B cell (primary cell): ENCODE data around the gene WASF2. TPM values are rescaled to one million over a fixed set of nuclear protein-coding genes. Genes with fewer than 3 reads are reported as not detected.
A peak's percentile ranks its signal among the peaks of the same experiment; 100 is the strongest.

Experiments used
- ATAC-seq: fragments of 200-7000 bp; cut with Tn5 transposase; one replicate; pipeline ENCODE4 v1.10.0; 2021; ENCODE audit warnings: low read depth, mild to moderate bottlenecking, moderate number of reproducible peaks, moderate library complexity
- CTCF ChIA-PET: fragments of 350-600 bp; sonication (Branson Sonifier 250); formaldehyde crosslinking; loops from one replicate; lab custom pipeline; 2021; ENCODE audit warnings: antibody characterized with exemption, inconsistent platforms; lab: Charles Lee
- POLR2A ChIA-PET: fragments of 350-600 bp; sonication (Branson Sonifier 250); formaldehyde crosslinking; loops from one replicate; lab custom pipeline; 2021; ENCODE audit warnings: antibody characterized with exemption; lab: Charles Lee
- DNase-seq: peaks from one replicate; pipeline ENCODE4 v3.0.0; 2013
- H2AFZ ChIP-seq: 2 replicates; pipeline ENCODE4 v1.6.1; 2012; ENCODE audit warnings: mild to moderate bottlenecking, low read depth, low read length; ENCODE audit not compliant: insufficient read depth, poor library complexity, severe bottlenecking
- H3K27ac ChIP-seq, 2 donors: 1 replicate in 1 of 2; 2 replicates in 1 of 2; pipeline ENCODE4 v1.5.1; 2012 to 2013; ENCODE audit warnings: low read length in 2 of 2, mild to moderate bottlenecking in 2 of 2, moderate library complexity in 1 of 2
- H3K27me3 ChIP-seq, 4 experiments: fragments of 200-600 bp in 1 of 4; sonication (generic) in 1 of 4; replicated peaks in 1 of 4; 1 replicate in 2 of 4; 2 replicates in 2 of 4; pipeline versions ENCODE4 v1.6.1 to v1.7.0; 2013 to 2016; ENCODE audit warnings: low read length in 3 of 4, mild to moderate bottlenecking in 2 of 4, mixed read lengths in 1 of 4, moderate library complexity in 1 of 4; ENCODE audit not compliant: insufficient read depth in 4 of 4, control insufficient read depth in 3 of 4; ENCODE audit errors: control extremely low read depth in 1 of 4
- H3K36me3 ChIP-seq, 2 experiments: replicated peaks in 1 of 2; 1 replicate in 1 of 2; 2 replicates in 1 of 2; pipeline versions ENCODE4 v1.6.1 to v1.7.1; 2013; ENCODE audit warnings: low read length in 1 of 2; ENCODE audit not compliant: insufficient read depth in 2 of 2, control insufficient read depth in 1 of 2; ENCODE audit errors: control extremely low read depth in 1 of 2, extremely low read depth in 1 of 2
- H3K4me1 ChIP-seq, 2 donors: fragments of 200-600 bp in 1 of 2; sonication (generic) in 1 of 2; 1 replicate in 1 of 2; 2 replicates in 1 of 2; pipeline versions ENCODE4 v1.5.1 to v1.6.1; 2013 to 2017; ENCODE audit warnings: low read length in 2 of 2; ENCODE audit not compliant: control insufficient read depth in 2 of 2, insufficient read depth in 2 of 2
- H3K4me2 ChIP-seq: replicated peaks from 2 replicates; pipeline ENCODE3; 2012; ENCODE audit warnings: mild to moderate bottlenecking, low read depth, low read length; ENCODE audit not compliant: poor library complexity, severe bottlenecking
- H3K4me3 ChIP-seq, 5 experiments: fragments of 200-600 bp in 1 of 5; sonication (generic) in 1 of 5; 1 replicate in 3 of 5; 2 replicates in 2 of 5; pipeline versions ENCODE4 v1.5.1 to v1.7.0; 2011 to 2016; ENCODE audit warnings: low read length in 4 of 5, mild to moderate bottlenecking in 4 of 5, low read depth in 2 of 5, control low read depth in 1 of 5, moderate library complexity in 1 of 5; ENCODE audit not compliant: insufficient read depth in 1 of 5; ENCODE audit errors: control extremely low read depth in 1 of 5, extremely low read depth in 1 of 5
- H3K79me2 ChIP-seq: fragments of 200-600 bp; sonication (generic); one replicate; pipeline ENCODE4 v1.6.0; 2016; ENCODE audit warnings: low read length; ENCODE audit not compliant: control insufficient read depth, insufficient read depth
- H3K9ac ChIP-seq: fragments of 200-600 bp; sonication (generic); 2 replicates; pipeline ENCODE4 v1.6.1; 2017; ENCODE audit warnings: mild to moderate bottlenecking, low read length, moderate library complexity
- H3K9me3 ChIP-seq, 3 donors: one replicate each; pipeline versions ENCODE4 v1.6.1 to v1.7.1; 2013; ENCODE audit warnings: low read length in 2 of 3; ENCODE audit not compliant: control insufficient read depth in 2 of 3, insufficient read depth in 1 of 3; ENCODE audit errors: control extremely low read depth in 1 of 3
- H4K20me1 ChIP-seq: 2 replicates; pipeline ENCODE4 v1.6.0; 2012; ENCODE audit warnings: mild to moderate bottlenecking, low read length; ENCODE audit not compliant: insufficient read depth, control insufficient read depth, poor library complexity, severe bottlenecking
- H3K27ac Mint-ChIP-seq: one replicate; pipeline ENCODE4 v1.8.0; 2021; ENCODE audit warnings: mixed read lengths
- H3K27me3 Mint-ChIP-seq: one replicate; pipeline ENCODE4 v1.8.0; 2021; ENCODE audit warnings: mixed read lengths
- H3K4me1 Mint-ChIP-seq: one replicate; pipeline ENCODE4 v1.8.0; 2021; ENCODE audit warnings: mixed read lengths
- H3K4me3 Mint-ChIP-seq: one replicate; pipeline ENCODE4 v1.8.0; 2021; ENCODE audit warnings: mixed read lengths
- H3K9me3 Mint-ChIP-seq: one replicate; pipeline ENCODE4 v1.8.0; 2022; ENCODE audit warnings: mixed read lengths; ENCODE audit not compliant: insufficient read depth
- CTCF ChIP-seq: fragments of 200-600 bp; IDR thresholded peaks from one replicate; pipeline ENCODE4 v1.8.0; 2022; ENCODE audit warnings: antibody characterized with exemption, mild to moderate bottlenecking
- EZH2 ChIP-seq: IDR thresholded peaks from 2 replicates; pipeline ENCODE4 v1.6.1; 2012; ENCODE audit warnings: borderline replicate concordance, low read depth, mild to moderate bottlenecking, moderate library complexity, low read length; ENCODE audit not compliant: insufficient read depth, poor library complexity, severe bottlenecking
- WGBS: methylation state at CpG from one replicate; pipeline ENCODE4 v1.1.5; 2013; ENCODE audit warnings: missing lambda C conversion rate; ENCODE audit not compliant: insufficient coverage; 5-methylcytosine and 5-hydroxymethylcytosine counted together
- intact Hi-C: fragments of 100-400 bp; cut with micrococcal nuclease; formaldehyde crosslinking; loops from one replicate; pipeline ENCODE4 v1.10.0; 2022
- polyA plus RNA-seq: library from polyadenylated mRNA; depleted of rRNA; stranded (reverse); fragments of >200 nt; gene quantifications from 2 replicates; pipeline ENCODE4 v1.2.3, GENCODE V29; 2012
- total RNA-seq, 2 donors: library from RNA; stranded (reverse); fragments of 120-200 nt in 1 of 2; gene quantifications; 1 replicate in 1 of 2; 2 replicates in 1 of 2; pipeline versions ENCODE4 v1.2.3 to v1.2.4, GENCODE V29; 2013 to 2022

The WASF2 gene
- total and polyA plus RNA-seq, 2 donors (not counting 1 experiment from before 2014, with no cell fraction given) = 67.4 to 169 TPM

- peak overlapping the region; percentile 23 for H3K4me3 Mint-ChIP-seq
- intact Hi-C loops = loop anchor here (1.0 to 10.0 kb wide), 4 partner anchors 95 to 350 kb away; partner anchors contain the start of gene WDTC1
- Histone ChIP-seq H3K36me3 (no peaks in the 10 kb centered on the region), H3K4me3 (no peak overlapping the region), H4K20me1 (no peaks in the 10 kb centered on the region), H3K4me2 (no peak overlapping the region), H3K9ac (no peak overlapping the region), H2AFZ (no peak overlapping the region), H3K9me3 (no peaks in the 10 kb centered on the region), H3K27ac (no peak overlapping the region), H3K79me2 (no peaks in the 10 kb centered on the region), H3K4me1 (peaks cover 12 to 24% of the 10 kb centered on the region in 2 donors), H3K27me3 (no peaks in the 10 kb centered on the region)
- peak overlapping the region; percentile 26 for H3K27ac Mint-ChIP-seq
- H3K27me3 Mint-ChIP-seq = no peaks in the 10 kb centered on the region
- DNase-seq = no peak
- POLR2A ChIA-PET = interaction anchor here (0.6 to 3.1 kb wide), 5 partner anchors 37 to 248 kb away, joined by 3 to 13 read pairs (median 3); no protein-coding TSS in a partner anchor
- TF ChIP-seq CTCF = no peak
- TF ChIP-seq EZH2 = no peak
- CTCF ChIA-PET = interaction anchor here (0.6 to 7.8 kb wide), 57 partner anchors 8 to 350 kb away, joined by 3 to 402 read pairs (median 5); partner anchors contain the start of genes AHDC1, CD164L2, FCN3 and IFI6
- no peaks in the 10 kb centered on the region for H3K9me3 Mint-ChIP-seq
- 100% methylated on average over 1 of the region's 1 CpG for WGBS
- H3K4me1 Mint-ChIP-seq = peaks cover 21% of the 10 kb centered on the region
- ATAC-seq = no peak
Measured at GRCh38 chr1:27394925-27395324, 95.0 kb downstream of the WASF2 start.

GRCh38 chr1:27394282-27394658 lies 95.7 kb downstream of the WASF2 start:
- 98% methylated on average over 9 of the region's 9 CpGs for WGBS
- H3K4me1 Mint-ChIP-seq = peaks cover 19% of the 10 kb centered on the region
- no peak for DNase-seq
- CTCF ChIA-PET = interaction anchor here (0.6 to 7.8 kb wide), 35 partner anchors 9 to 350 kb away, joined by 3 to 402 read pairs (median 6); partner anchors contain the start of genes AHDC1, MAP3K6, SYTL1 and TMEM222
- no peak for ATAC-seq
- Histone ChIP-seq H3K4me1 (peaks cover 12 to 24% of the 10 kb centered on the region in 2 donors), H3K79me2 (no peaks in the 10 kb centered on the region), H3K4me3 (no peak overlapping the region), H3K27ac (no peak overlapping the region), H3K36me3 (no peaks in the 10 kb centered on the region), H3K9ac (no peak overlapping the region), H3K4me2 (no peak overlapping the region), H4K20me1 (no peaks in the 10 kb centered on the region), H2AFZ (no peak overlapping the region), H3K9me3 (no peaks in the 10 kb centered on the region), H3K27me3 (no peaks in the 10 kb centered on the region)
- no peaks in the 10 kb centered on the region for H3K27me3 Mint-ChIP-seq
- POLR2A ChIA-PET = interaction anchor here (0.6 to 3.1 kb wide), 2 partner anchors 94 to 249 kb away, joined by 3 to 13 read pairs; no protein-coding TSS in a partner anchor
- H3K27ac Mint-ChIP-seq = no peak overlapping the region
- intact Hi-C loops = loop anchor here (2.0 to 10.0 kb wide), 2 partner anchors 159 to 349 kb away; partner anchors contain the start of gene WDTC1
- no peaks in the 10 kb centered on the region for H3K9me3 Mint-ChIP-seq
- TF ChIP-seq EZH2 (no peak), CTCF (no peak)
- peak overlapping the region; percentile 26 for H3K4me3 Mint-ChIP-seq
